NT2/D1 (cell line): ENCODE results near the gene BANP.
"Not testable (repeated sequence)": the region's sequence is repeated elsewhere in the genome, so short reads cannot be mapped to it uniquely, and the experiment has no call there.

Source experiments
- DNase-seq: peaks from one replicate; pipeline ENCODE4 v3.0.0-alpha.2; 2011; ENCODE audit warnings: low read depth, low spot score
- H3K27me3 ChIP-seq: 2 replicates; pipeline ENCODE4 v1.6.0; 2011; ENCODE audit warnings: mild to moderate bottlenecking; ENCODE audit not compliant: insufficient read length, insufficient read depth
- H3K36me3 ChIP-seq: 2 replicates; pipeline ENCODE4 v1.6.1; 2011; ENCODE audit warnings: mild to moderate bottlenecking, low read length, mixed read lengths; ENCODE audit not compliant: insufficient read depth, insufficient read length
- H3K4me1 ChIP-seq: 2 replicates; pipeline ENCODE4 v1.5.1; 2011; ENCODE audit not compliant: insufficient read depth, insufficient read length
- H3K4me3 ChIP-seq: 2 replicates; pipeline ENCODE4 v1.5.1; 2011; ENCODE audit warnings: low read depth; ENCODE audit not compliant: insufficient read length
- H3K9ac ChIP-seq: 2 replicates; pipeline ENCODE4 v1.6.0; 2011; ENCODE audit warnings: low read depth; ENCODE audit not compliant: insufficient read length
- H3K9me3 ChIP-seq: 2 replicates; pipeline ENCODE4 v1.5.1; 2011; ENCODE audit warnings: mild to moderate bottlenecking, low read length; ENCODE audit not compliant: insufficient read depth
- SUZ12 ChIP-seq: IDR thresholded peaks from 2 replicates; pipeline ENCODE4 v1.6.1; 2011; ENCODE audit not compliant: insufficient read length, insufficient read depth; ENCODE audit errors: extremely low read depth
- YY1 ChIP-seq: IDR thresholded peaks from 2 replicates; pipeline ENCODE4 v1.6.1; 2011; ENCODE audit not compliant: insufficient read length, insufficient read depth
- ZNF274 ChIP-seq: IDR thresholded peaks from 2 replicates; pipeline ENCODE4 v1.6.1; 2011; ENCODE audit warnings: mild to moderate bottlenecking, low read depth, low read length

The BANP gene

GRCh38 chr16:88037359-88037758, 86.1 kb downstream of the BANP start:
- H3K4me1 ChIP-seq, H3K4me3 ChIP-seq, H3K27me3 ChIP-seq, H3K9ac ChIP-seq, DNase-seq, H3K9me3 ChIP-seq: not testable (repeated sequence)
- peaks cover 52% of the 10 kb centered on the region for H3K36me3 ChIP-seq

GRCh38 chr16:88037876-88038525, 86.8 kb downstream of the BANP start:
- not testable (repeated sequence) for H3K9ac ChIP-seq, H3K9me3 ChIP-seq, H3K4me3 ChIP-seq, H3K4me1 ChIP-seq, H3K27me3 ChIP-seq, DNase-seq
- peaks cover 53% of the 10 kb centered on the region for H3K36me3 ChIP-seq

- peaks cover 49% of the 10 kb centered on the region for H3K36me3 ChIP-seq
- not testable (repeated sequence) for H3K27me3 ChIP-seq, H3K4me1 ChIP-seq, H3K9ac ChIP-seq, DNase-seq, H3K4me3 ChIP-seq, H3K9me3 ChIP-seq
Observed at GRCh38 chr16:88038526-88038908, 87.3 kb downstream of the BANP start.

GRCh38 chr16:88039591-88039990, 88.4 kb downstream of the BANP start:
- H3K36me3 ChIP-seq = peaks cover 46% of the 10 kb centered on the region
- no peak for TF ChIP-seq SUZ12
- TF ChIP-seq YY1 = no peak
- no peak for TF ChIP-seq ZNF274
- DNase-seq = no peak
- H3K27me3 ChIP-seq = no peaks in the 10 kb centered on the region
- H3K9me3 ChIP-seq = no peaks in the 10 kb centered on the region
- no peaks in the 10 kb centered on the region for H3K4me1 ChIP-seq
- H3K9ac ChIP-seq = no peak overlapping the region
- H3K4me3 ChIP-seq = no peak overlapping the region

GRCh38 chr16:88040196-88040876, 89.1 kb downstream of the BANP start:
- peaks cover 43% of the 10 kb centered on the region for H3K36me3 ChIP-seq
- not testable (repeated sequence) for H3K27me3 ChIP-seq, H3K9ac ChIP-seq, DNase-seq, H3K4me3 ChIP-seq, H3K4me1 ChIP-seq, H3K9me3 ChIP-seq

GRCh38 chr16:88040877-88041244, 89.6 kb downstream of the BANP start:
- not testable (repeated sequence) for H3K4me1 ChIP-seq, H3K9ac ChIP-seq, H3K27me3 ChIP-seq, DNase-seq, H3K4me3 ChIP-seq, H3K9me3 ChIP-seq
- peaks cover 42% of the 10 kb centered on the region for H3K36me3 ChIP-seq

GRCh38 chr16:88041506-88041905, 90.3 kb downstream of the BANP start:
- not testable (repeated sequence) for H3K4me1 ChIP-seq, H3K9me3 ChIP-seq, DNase-seq

GRCh38 chr16:88041986-88042562, 90.8 kb downstream of the BANP start:
- peaks cover 35% of the 10 kb centered on the region for H3K36me3 ChIP-seq
- not testable (repeated sequence) for H3K9me3 ChIP-seq, H3K4me1 ChIP-seq, DNase-seq, H3K27me3 ChIP-seq, H3K9ac ChIP-seq, H3K4me3 ChIP-seq

More at GRCh38 chr16:88041506-88041905, 90.3 kb downstream of the BANP start:
- H3K27me3 ChIP-seq, H3K4me3 ChIP-seq, H3K9ac ChIP-seq: not testable (repeated sequence)
- H3K36me3 ChIP-seq = peaks cover 39% of the 10 kb centered on the region

- not testable (repeated sequence) for H3K4me1 ChIP-seq, H3K4me3 ChIP-seq, H3K9ac ChIP-seq, H3K9me3 ChIP-seq, H3K27me3 ChIP-seq, DNase-seq
- peaks cover 36% of the 10 kb centered on the region for H3K36me3 ChIP-seq
Observed at GRCh38 chr16:88043208-88043910, 92.1 kb downstream of the BANP start.

- H3K4me3 ChIP-seq, H3K9me3 ChIP-seq, H3K9ac ChIP-seq, DNase-seq, H3K4me1 ChIP-seq, H3K27me3 ChIP-seq: not testable (repeated sequence)
- peaks cover 37% of the 10 kb centered on the region for H3K36me3 ChIP-seq
Observed at GRCh38 chr16:88044121-88044581, 92.9 kb downstream of the BANP start.

GRCh38 chr16:88045361-88045760, 94.1 kb downstream of the BANP start:
- not testable (repeated sequence) for H3K4me1 ChIP-seq, H3K9me3 ChIP-seq, H3K4me3 ChIP-seq, H3K9ac ChIP-seq, H3K27me3 ChIP-seq, DNase-seq
- H3K36me3 ChIP-seq = peaks cover 46% of the 10 kb centered on the region
